Measurements from ENCODE around the gene GXYLT2.
A peak's percentile ranks its signal among the peaks of the same experiment; 100 is the strongest.

GXYLT2 gene

GRCh38 chr3:72892870-72893269 is 5.0 kb downstream of the GXYLT2 start:
- no peak for TF ChIP-seq CTCF (IDR thresholded peaks at IDR 0.05; ENCODE audit: control insufficient read depth, extremely low read depth, insufficient read depth)
- DNase-seq (ENCODE audit: low read depth): no peak
- H3K4me3 ChIP-seq (ENCODE audit: low read depth, low read length): no peak overlapping the region

GRCh38 chr3:72894976-72895552 is 7.2 kb downstream of the GXYLT2 start:
- no peak for TF ChIP-seq CTCF (IDR thresholded peaks at IDR 0.05; ENCODE audit: control insufficient read depth, extremely low read depth, insufficient read depth)
- no peak for DNase-seq (ENCODE audit: low read depth)
- H3K4me3 ChIP-seq (ENCODE audit: low read depth, low read length): no peak overlapping the region

GRCh38 chr3:72896996-72897757 is 9.3 kb downstream of the GXYLT2 start:
- H3K4me3 ChIP-seq (ENCODE audit: low read depth, low read length): no peak overlapping the region
- TF ChIP-seq CTCF (IDR thresholded peaks at IDR 0.05; ENCODE audit: control insufficient read depth, extremely low read depth, insufficient read depth): no peak
- peak; percentile 49 for DNase-seq (ENCODE audit: low read depth)

- no peak overlapping the region for H3K4me3 ChIP-seq (ENCODE audit: low read depth, low read length)
- DNase-seq (ENCODE audit: low read depth): no peak
- TF ChIP-seq CTCF (IDR thresholded peaks at IDR 0.05; ENCODE audit: control insufficient read depth, extremely low read depth, insufficient read depth): no peak
These were observed 9.8 kb downstream of the GXYLT2 start for GRCh38 chr3:72897758-72898007.

- H3K4me3 ChIP-seq (ENCODE audit: low read depth, low read length): no peak overlapping the region
- no peak for TF ChIP-seq CTCF (IDR thresholded peaks at IDR 0.05; ENCODE audit: control insufficient read depth, extremely low read depth, insufficient read depth)
- DNase-seq (ENCODE audit: low read depth): no peak
These were observed 11.5 kb downstream of the GXYLT2 start for GRCh38 chr3:72899349-72899765.

- no peak overlapping the region for H3K4me3 ChIP-seq (ENCODE audit: low read depth, low read length)
- no peak for DNase-seq (ENCODE audit: low read depth)
- no peak for TF ChIP-seq CTCF (IDR thresholded peaks at IDR 0.05; ENCODE audit: control insufficient read depth, extremely low read depth, insufficient read depth)
These were observed 12.2 kb downstream of the GXYLT2 start for GRCh38 chr3:72900048-72900447.

- DNase-seq (ENCODE audit: low read depth): no peak
These were observed 14.0 kb downstream of the GXYLT2 start for GRCh38 chr3:72901840-72902239.

More at GRCh38 chr3:72901840-72902239, 14.0 kb downstream of the GXYLT2 start:
- TF ChIP-seq CTCF (IDR thresholded peaks at IDR 0.05; ENCODE audit: control insufficient read depth, extremely low read depth, insufficient read depth): no peak
- no peak overlapping the region for H3K4me3 ChIP-seq (ENCODE audit: low read depth, low read length)

Measured in LNCaP clone FGC (cell line).